ENCODE measurements around the gene CYTIP.

DNA sequence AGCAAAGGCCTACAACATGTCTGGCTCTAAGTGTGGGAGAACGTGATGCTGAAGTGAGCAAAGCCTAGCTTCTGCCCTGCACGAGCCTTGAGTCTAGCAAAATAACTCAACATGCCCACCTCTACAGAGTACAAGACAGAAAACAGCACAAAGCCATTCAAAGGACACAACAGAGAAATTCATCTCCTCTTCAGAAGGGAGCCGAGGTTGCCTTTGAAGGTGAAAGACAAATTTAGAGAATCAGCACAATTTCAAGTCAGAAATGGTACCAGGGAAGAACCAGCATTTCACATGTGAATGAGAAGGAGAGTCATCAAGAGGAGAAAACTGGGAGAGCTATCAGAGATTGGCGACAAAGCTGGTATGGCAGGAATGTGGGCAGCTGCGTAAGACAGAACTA, 21.7 kb upstream of the CYTIP start:
- TF ChIP-seq, protein P1, sequence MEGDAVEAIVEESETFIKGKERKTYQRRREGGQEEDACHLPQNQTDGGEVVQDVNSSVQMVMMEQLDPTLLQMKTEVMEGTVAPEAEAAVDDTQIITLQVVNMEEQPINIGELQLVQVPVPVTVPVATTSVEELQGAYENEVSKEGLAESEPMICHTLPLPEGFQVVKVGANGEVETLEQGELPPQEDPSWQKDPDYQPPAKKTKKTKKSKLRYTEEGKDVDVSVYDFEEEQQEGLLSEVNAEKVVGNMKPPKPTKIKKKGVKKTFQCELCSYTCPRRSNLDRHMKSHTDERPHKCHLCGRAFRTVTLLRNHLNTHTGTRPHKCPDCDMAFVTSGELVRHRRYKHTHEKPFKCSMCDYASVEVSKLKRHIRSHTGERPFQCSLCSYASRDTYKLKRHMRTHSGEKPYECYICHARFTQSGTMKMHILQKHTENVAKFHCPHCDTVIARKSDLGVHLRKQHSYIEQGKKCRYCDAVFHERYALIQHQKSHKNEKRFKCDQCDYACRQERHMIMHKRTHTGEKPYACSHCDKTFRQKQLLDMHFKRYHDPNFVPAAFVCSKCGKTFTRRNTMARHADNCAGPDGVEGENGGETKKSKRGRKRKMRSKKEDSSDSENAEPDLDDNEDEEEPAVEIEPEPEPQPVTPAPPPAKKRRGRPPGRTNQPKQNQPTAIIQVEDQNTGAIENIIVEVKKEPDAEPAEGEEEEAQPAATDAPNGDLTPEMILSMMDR (IDR thresholded peaks at IDR 0.05; ENCODE audit: low read depth, low read length, missing input control) = no peak
- TF ChIP-seq, protein P2, sequence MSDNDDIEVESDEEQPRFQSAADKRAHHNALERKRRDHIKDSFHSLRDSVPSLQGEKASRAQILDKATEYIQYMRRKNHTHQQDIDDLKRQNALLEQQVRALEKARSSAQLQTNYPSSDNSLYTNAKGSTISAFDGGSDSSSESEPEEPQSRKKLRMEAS (IDR thresholded peaks at IDR 0.05) = no peak
- TF ChIP-seq YY1 (IDR thresholded peaks at IDR 0.05) (no peak), RAD21 (IDR thresholded peaks at IDR 0.05) (no peak), GABPA (IDR thresholded peaks at IDR 0.05 in 1 of 2, conservative IDR thresholded peaks at IDR 0.05 in 1 of 2) (no peak), EGR1 (IDR thresholded peaks at IDR 0.05; ENCODE audit: low read depth in 2 of 2) (no peak), JUND (IDR thresholded peaks at IDR 0.05) (no peak), TAF1 (conservative IDR thresholded peaks at IDR 0.05) (no peak), FOXA1 (IDR thresholded peaks at IDR 0.05) (no peak), SP1 (IDR thresholded peaks at IDR 0.05) (no peak), HNF4G (IDR thresholded peaks at IDR 0.05) (no peak)
- TF ChIP-seq, protein P3, sequence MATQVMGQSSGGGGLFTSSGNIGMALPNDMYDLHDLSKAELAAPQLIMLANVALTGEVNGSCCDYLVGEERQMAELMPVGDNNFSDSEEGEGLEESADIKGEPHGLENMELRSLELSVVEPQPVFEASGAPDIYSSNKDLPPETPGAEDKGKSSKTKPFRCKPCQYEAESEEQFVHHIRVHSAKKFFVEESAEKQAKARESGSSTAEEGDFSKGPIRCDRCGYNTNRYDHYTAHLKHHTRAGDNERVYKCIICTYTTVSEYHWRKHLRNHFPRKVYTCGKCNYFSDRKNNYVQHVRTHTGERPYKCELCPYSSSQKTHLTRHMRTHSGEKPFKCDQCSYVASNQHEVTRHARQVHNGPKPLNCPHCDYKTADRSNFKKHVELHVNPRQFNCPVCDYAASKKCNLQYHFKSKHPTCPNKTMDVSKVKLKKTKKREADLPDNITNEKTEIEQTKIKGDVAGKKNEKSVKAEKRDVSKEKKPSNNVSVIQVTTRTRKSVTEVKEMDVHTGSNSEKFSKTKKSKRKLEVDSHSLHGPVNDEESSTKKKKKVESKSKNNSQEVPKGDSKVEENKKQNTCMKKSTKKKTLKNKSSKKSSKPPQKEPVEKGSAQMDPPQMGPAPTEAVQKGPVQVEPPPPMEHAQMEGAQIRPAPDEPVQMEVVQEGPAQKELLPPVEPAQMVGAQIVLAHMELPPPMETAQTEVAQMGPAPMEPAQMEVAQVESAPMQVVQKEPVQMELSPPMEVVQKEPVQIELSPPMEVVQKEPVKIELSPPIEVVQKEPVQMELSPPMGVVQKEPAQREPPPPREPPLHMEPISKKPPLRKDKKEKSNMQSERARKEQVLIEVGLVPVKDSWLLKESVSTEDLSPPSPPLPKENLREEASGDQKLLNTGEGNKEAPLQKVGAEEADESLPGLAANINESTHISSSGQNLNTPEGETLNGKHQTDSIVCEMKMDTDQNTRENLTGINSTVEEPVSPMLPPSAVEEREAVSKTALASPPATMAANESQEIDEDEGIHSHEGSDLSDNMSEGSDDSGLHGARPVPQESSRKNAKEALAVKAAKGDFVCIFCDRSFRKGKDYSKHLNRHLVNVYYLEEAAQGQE (IDR thresholded peaks at IDR 0.05) = no peak
- TF ChIP-seq, protein P4, sequence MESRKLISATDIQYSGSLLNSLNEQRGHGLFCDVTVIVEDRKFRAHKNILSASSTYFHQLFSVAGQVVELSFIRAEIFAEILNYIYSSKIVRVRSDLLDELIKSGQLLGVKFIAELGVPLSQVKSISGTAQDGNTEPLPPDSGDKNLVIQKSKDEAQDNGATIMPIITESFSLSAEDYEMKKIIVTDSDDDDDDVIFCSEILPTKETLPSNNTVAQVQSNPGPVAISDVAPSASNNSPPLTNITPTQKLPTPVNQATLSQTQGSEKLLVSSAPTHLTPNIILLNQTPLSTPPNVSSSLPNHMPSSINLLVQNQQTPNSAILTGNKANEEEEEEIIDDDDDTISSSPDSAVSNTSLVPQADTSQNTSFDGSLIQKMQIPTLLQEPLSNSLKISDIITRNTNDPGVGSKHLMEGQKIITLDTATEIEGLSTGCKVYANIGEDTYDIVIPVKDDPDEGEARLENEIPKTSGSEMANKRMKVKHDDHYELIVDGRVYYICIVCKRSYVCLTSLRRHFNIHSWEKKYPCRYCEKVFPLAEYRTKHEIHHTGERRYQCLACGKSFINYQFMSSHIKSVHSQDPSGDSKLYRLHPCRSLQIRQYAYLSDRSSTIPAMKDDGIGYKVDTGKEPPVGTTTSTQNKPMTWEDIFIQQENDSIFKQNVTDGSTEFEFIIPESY (IDR thresholded peaks at IDR 0.05) = no peak
- TF ChIP-seq, protein P5, sequence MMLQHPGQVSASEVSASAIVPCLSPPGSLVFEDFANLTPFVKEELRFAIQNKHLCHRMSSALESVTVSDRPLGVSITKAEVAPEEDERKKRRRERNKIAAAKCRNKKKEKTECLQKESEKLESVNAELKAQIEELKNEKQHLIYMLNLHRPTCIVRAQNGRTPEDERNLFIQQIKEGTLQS (IDR thresholded peaks at IDR 0.05) = no peak

All from liver (tissue), 3 donors.